Stomach smooth muscle (tissue), 2 donors: ENCODE results near the gene TMCC3.
"Not testable (repeated sequence)": the region's sequence is repeated elsewhere in the genome, so short reads cannot be mapped to it uniquely, and the experiment has no call there.

Experiments
- H3K27ac ChIP-seq: one replicate; pipeline ENCODE4 v1.7.0; 2013; ENCODE audit warnings: mild to moderate bottlenecking, low read length, inconsistent platforms
- H3K27me3 ChIP-seq, 2 donors: one replicate each; pipeline ENCODE4 v1.7.0; 2013; ENCODE audit warnings: low read length in 2 of 2; ENCODE audit not compliant: insufficient read depth in 2 of 2, control insufficient read depth in 1 of 2
- H3K36me3 ChIP-seq, 2 donors: one replicate each; pipeline ENCODE4 v1.7.0; 2013; ENCODE audit warnings: low read length in 2 of 2; ENCODE audit not compliant: control insufficient read depth in 2 of 2, insufficient read depth in 2 of 2
- H3K4me1 ChIP-seq: one replicate; pipeline ENCODE4 v1.7.0; 2013; ENCODE audit warnings: low read length; ENCODE audit not compliant: control insufficient read depth, insufficient read depth
- H3K4me3 ChIP-seq, 2 donors: one replicate each; pipeline ENCODE4 v1.7.0; 2013; ENCODE audit warnings: low read length in 2 of 2
- H3K9ac ChIP-seq, 2 donors: one replicate each; pipeline ENCODE4 v1.7.0; 2013; ENCODE audit warnings: low read length in 2 of 2, mild to moderate bottlenecking in 1 of 2
- H3K9me3 ChIP-seq, 2 donors: one replicate each; pipeline ENCODE4 v1.7.0; 2013; ENCODE audit warnings: low read length in 2 of 2; ENCODE audit not compliant: control insufficient read depth in 2 of 2
- donor health status: healthy.
- donor health status: Pancreatic carcinoma.

TMCC3 gene

GRCh38 chr12:94650143-94651056, at the start of gene TMCC3:
Gene TMCC3 (minus strand): TSS chr12:94650557. CDS start chr12:94650430, 127 bp downstream.
- Histone ChIP-seq H3K36me3 (no peaks in the 10 kb centered on the region), H3K9ac (peak within 1 kb of the TSS; percentile 74 to 81), H3K4me1 (peaks cover 4% of the 10 kb centered on the region), H3K27me3 (no peaks in the 10 kb centered on the region), H3K9me3 (no peaks in the 10 kb centered on the region), H3K27ac (peak within 1 kb of the TSS; percentile 55), H3K4me3 (peak within 1 kb of the TSS; percentile 82 to 83)

- Histone ChIP-seq H3K27me3 (no peaks in the 10 kb centered on the region), H3K36me3 (no peaks in the 10 kb centered on the region), H3K27ac (no peak overlapping the region), H3K9ac (no peak overlapping the region), H3K4me3 (no peak overlapping the region), H3K4me1 (peaks cover 12% of the 10 kb centered on the region), H3K9me3 (no peaks in the 10 kb centered on the region)
Measured at GRCh38 chr12:94699801-94700200, 49.4 kb upstream of the TMCC3 start.

GRCh38 chr12:94698578-94698977, 48.2 kb upstream of the TMCC3 start:
- Histone ChIP-seq H3K4me1 (peaks cover 5% of the 10 kb centered on the region), H3K36me3 (no peaks in the 10 kb centered on the region), H3K27me3 (no peaks in the 10 kb centered on the region), H3K9ac (no peak overlapping the region), H3K4me3 (no peak overlapping the region), H3K27ac (no peak overlapping the region), H3K9me3 (no peaks in the 10 kb centered on the region)

GRCh38 chr12:94697631-94698030, 47.3 kb upstream of the TMCC3 start:
- H3K4me1 ChIP-seq: peaks cover 5% of the 10 kb centered on the region
- no peak overlapping the region for H3K9ac ChIP-seq
- H3K27ac ChIP-seq: no peak overlapping the region
- H3K36me3 ChIP-seq: no peaks in the 10 kb centered on the region
- no peaks in the 10 kb centered on the region for H3K9me3 ChIP-seq
- H3K27me3 ChIP-seq: no peaks in the 10 kb centered on the region
- H3K4me3 ChIP-seq: no peak overlapping the region

- peaks cover 3% of the 10 kb centered on the region for H3K4me1 ChIP-seq
- H3K27me3 ChIP-seq: no peaks in the 10 kb centered on the region
- no peak overlapping the region for H3K9ac ChIP-seq
- H3K27ac ChIP-seq: no peak overlapping the region
- H3K4me3 ChIP-seq: no peak overlapping the region
- H3K36me3 ChIP-seq: no peaks in the 10 kb centered on the region
- H3K9me3 ChIP-seq: no peaks in the 10 kb centered on the region
Measured at GRCh38 chr12:94694732-94695131, 44.4 kb upstream of the TMCC3 start.

- not testable (repeated sequence) for H3K27ac ChIP-seq, H3K4me3 ChIP-seq, H3K4me1 ChIP-seq, H3K9ac ChIP-seq, H3K9me3 ChIP-seq, H3K36me3 ChIP-seq, H3K27me3 ChIP-seq
Measured at GRCh38 chr12:94692826-94693225, 42.5 kb upstream of the TMCC3 start.

- Histone ChIP-seq H3K4me1 (no peaks in the 10 kb centered on the region), H3K4me3 (peak overlapping the region in 1 of 2 donors; percentile 50), H3K27ac (no peak overlapping the region), H3K36me3 (no peaks in the 10 kb centered on the region), H3K9ac (no peak overlapping the region), H3K9me3 (no peaks in the 10 kb centered on the region), H3K27me3 (no peaks in the 10 kb centered on the region)
Measured at GRCh38 chr12:94690198-94690771, 39.9 kb upstream of the TMCC3 start.

- Histone ChIP-seq H3K36me3 (no peaks in the 10 kb centered on the region), H3K4me3 (peak overlapping the region in 1 of 2 donors; percentile 50), H3K4me1 (no peaks in the 10 kb centered on the region), H3K27ac (no peak overlapping the region), H3K9me3 (no peaks in the 10 kb centered on the region), H3K27me3 (no peaks in the 10 kb centered on the region), H3K9ac (no peak overlapping the region)
Measured at GRCh38 chr12:94689646-94690036, 39.3 kb upstream of the TMCC3 start.

- Histone ChIP-seq H3K27ac (no peak overlapping the region), H3K36me3 (no peaks in the 10 kb centered on the region), H3K27me3 (no peaks in the 10 kb centered on the region), H3K4me1 (no peaks in the 10 kb centered on the region), H3K9ac (no peak overlapping the region), H3K9me3 (no peaks in the 10 kb centered on the region), H3K4me3 (peak overlapping the region in 1 of 2 donors; percentile 50)
Measured at GRCh38 chr12:94689002-94689645, 38.8 kb upstream of the TMCC3 start.

- H3K4me3 ChIP-seq: no peak overlapping the region
- no peaks in the 10 kb centered on the region for H3K9me3 ChIP-seq
- no peak overlapping the region for H3K9ac ChIP-seq
- no peaks in the 10 kb centered on the region for H3K27me3 ChIP-seq
- H3K4me1 ChIP-seq: no peaks in the 10 kb centered on the region
- H3K36me3 ChIP-seq: no peaks in the 10 kb centered on the region
- no peak overlapping the region for H3K27ac ChIP-seq
Measured at GRCh38 chr12:94687891-94688290, 37.5 kb upstream of the TMCC3 start.
